WI38 (cell line): ENCODE measurements around the gene SPECC1.
"Not testable (repeated sequence)": the region's sequence is repeated elsewhere in the genome, so short reads cannot be mapped to it uniquely, and the experiment has no call there.

ENCODE experiments used
- H3K4me3 ChIP-seq: 2 replicates; pipeline ENCODE4 v1.5.1; 2011; ENCODE audit warnings: low read depth, mild to moderate bottlenecking, control low read depth, low read length
- CTCF ChIP-seq: IDR thresholded peaks from 2 replicates; pipeline ENCODE4 v1.5.1; 2012; ENCODE audit warnings: low read depth, mild to moderate bottlenecking, control low read depth, low read length

The SPECC1 gene

GRCh38 chr17:20103454-20104446 lies 94.6 kb downstream of the SPECC1 start:
- TF ChIP-seq CTCF: no peak
- no peak overlapping the region for H3K4me3 ChIP-seq

GRCh38 chr17:20105539-20106280 lies 96.6 kb downstream of the SPECC1 start:
- H3K4me3 ChIP-seq: no peak overlapping the region
- no peak for TF ChIP-seq CTCF

- not testable (repeated sequence) for H3K4me3 ChIP-seq
Observed at GRCh38 chr17:20106446-20106845, 97.3 kb downstream of the SPECC1 start.

GRCh38 chr17:20109076-20109475 lies 99.9 kb downstream of the SPECC1 start:
- TF ChIP-seq CTCF: no peak
- no peak overlapping the region for H3K4me3 ChIP-seq

GRCh38 chr17:20111538-20111937 lies 102.4 kb downstream of the SPECC1 start:
- no peak overlapping the region for H3K4me3 ChIP-seq
- TF ChIP-seq CTCF: no peak

- no peak overlapping the region for H3K4me3 ChIP-seq
- no peak for TF ChIP-seq CTCF
Observed at GRCh38 chr17:20114466-20114865, 105.3 kb downstream of the SPECC1 start.

- TF ChIP-seq CTCF: peak; percentile 36
- H3K4me3 ChIP-seq: no peak overlapping the region
Observed at GRCh38 chr17:20116683-20117309, 107.6 kb downstream of the SPECC1 start.
